HepG2 (cell line): Measurements from ENCODE around the gene NHERF2.

Experiments used
- AGO1 ChIP-seq: fragments of 200-400 bp; formaldehyde crosslinking; IDR thresholded peaks from 2 replicates; pipeline ENCODE4 v1.6.1; 2017; ENCODE audit warnings: mild to moderate bottlenecking, low read depth, low read length, moderate library complexity; ENCODE audit not compliant: poor library complexity, severe bottlenecking
- FOXA1 ChIP-seq, 2 experiments: fragments of 450-650 bp in 1 of 2; sonication (generic) in 1 of 2; formaldehyde crosslinking in 1 of 2; IDR thresholded peaks; 2 replicates each; pipeline versions ENCODE4 v1.4.0 to v1.6.1; 2016 to 2020; ENCODE audit warnings: missing genetic modification reagents in 1 of 2
- GTF2F1 ChIP-seq: fragments of 150-350 bp; IDR thresholded peaks from 2 replicates; pipeline ENCODE4 v1.6.1; 2014; ENCODE audit warnings: low read length
- HMGA1 ChIP-seq: sonication (generic); formaldehyde crosslinking; conservative IDR thresholded peaks from 2 replicates; pipeline ENCODE4 v1.4.0; 2020; ENCODE audit warnings: missing genetic modification reagents
- POLR2AphosphoS5 ChIP-seq: IDR thresholded peaks from 2 replicates; pipeline ENCODE4 v1.6.1; 2012; ENCODE audit warnings: low read depth, low read length
- SALL2 ChIP-seq: sonication (generic); formaldehyde crosslinking; IDR thresholded peaks from 2 replicates; pipeline ENCODE4 v1.8.1; 2023; ENCODE audit warnings: mild to moderate bottlenecking, missing genetic modification reagents, inconsistent platforms
- SAP130 ChIP-seq: IDR thresholded peaks from 2 replicates; pipeline ENCODE4 v1.6.1; 2016; ENCODE audit warnings: low read depth
- STAG1 ChIP-seq: sonication (generic); formaldehyde crosslinking; IDR thresholded peaks from 2 replicates; pipeline ENCODE4 v1.4.0; 2020; ENCODE audit warnings: missing genetic modification reagents
- SUZ12 ChIP-seq: fragments of 150-350 bp; IDR thresholded peaks from 2 replicates; pipeline ENCODE4 v1.6.1; 2014; ENCODE audit warnings: low read depth, low read length
- ZNF3 ChIP-seq: IDR thresholded peaks from 2 replicates; pipeline ENCODE4 v1.7.0; 2017; ENCODE audit warnings: inconsistent platforms
- ZNF431 ChIP-seq: sonication (generic); formaldehyde crosslinking; IDR thresholded peaks from 2 replicates; pipeline ENCODE4 v1.9.0; 2022; ENCODE audit warnings: missing genetic modification reagents, low read depth, mild to moderate bottlenecking, borderline replicate concordance
- TF ChIP-seq, protein P1 (sequence below): sonication (generic); formaldehyde crosslinking; conservative IDR thresholded peaks from 2 replicates; pipeline ENCODE4 v1.8.1; 2023; ENCODE audit warnings: missing genetic modification reagents
- TF ChIP-seq, protein P2 (sequence below), 2 experiments: sonication (generic) in 1 of 2; formaldehyde crosslinking in 1 of 2; IDR thresholded peaks; 2 replicates each; pipeline versions ENCODE4 v1.5.1 to v1.6.1; 2011 to 2020; ENCODE audit warnings: borderline replicate concordance in 1 of 2, low read depth in 1 of 2, low read length in 1 of 2, mild to moderate bottlenecking in 1 of 2, missing genetic modification reagents in 1 of 2, moderate library complexity in 1 of 2
- TF ChIP-seq, protein P3 (sequence below): sonication (generic); formaldehyde crosslinking; IDR thresholded peaks from 2 replicates; pipeline ENCODE4 v1.5.0; 2020; ENCODE audit warnings: mild to moderate bottlenecking, missing genetic modification reagents, moderate library complexity

- no peak for TF ChIP-seq SAP130 (CRISPR knock-in tag)
- TF ChIP-seq SALL2 (CRISPR knock-in tag), result no peak
- no peak for TF ChIP-seq SUZ12
- TF ChIP-seq, protein P1, sequence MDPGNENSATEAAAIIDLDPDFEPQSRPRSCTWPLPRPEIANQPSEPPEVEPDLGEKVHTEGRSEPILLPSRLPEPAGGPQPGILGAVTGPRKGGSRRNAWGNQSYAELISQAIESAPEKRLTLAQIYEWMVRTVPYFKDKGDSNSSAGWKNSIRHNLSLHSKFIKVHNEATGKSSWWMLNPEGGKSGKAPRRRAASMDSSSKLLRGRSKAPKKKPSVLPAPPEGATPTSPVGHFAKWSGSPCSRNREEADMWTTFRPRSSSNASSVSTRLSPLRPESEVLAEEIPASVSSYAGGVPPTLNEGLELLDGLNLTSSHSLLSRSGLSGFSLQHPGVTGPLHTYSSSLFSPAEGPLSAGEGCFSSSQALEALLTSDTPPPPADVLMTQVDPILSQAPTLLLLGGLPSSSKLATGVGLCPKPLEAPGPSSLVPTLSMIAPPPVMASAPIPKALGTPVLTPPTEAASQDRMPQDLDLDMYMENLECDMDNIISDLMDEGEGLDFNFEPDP (CRISPR knock-in tag), result no peak
- no peak for TF ChIP-seq GTF2F1
- TF ChIP-seq, protein P2, sequence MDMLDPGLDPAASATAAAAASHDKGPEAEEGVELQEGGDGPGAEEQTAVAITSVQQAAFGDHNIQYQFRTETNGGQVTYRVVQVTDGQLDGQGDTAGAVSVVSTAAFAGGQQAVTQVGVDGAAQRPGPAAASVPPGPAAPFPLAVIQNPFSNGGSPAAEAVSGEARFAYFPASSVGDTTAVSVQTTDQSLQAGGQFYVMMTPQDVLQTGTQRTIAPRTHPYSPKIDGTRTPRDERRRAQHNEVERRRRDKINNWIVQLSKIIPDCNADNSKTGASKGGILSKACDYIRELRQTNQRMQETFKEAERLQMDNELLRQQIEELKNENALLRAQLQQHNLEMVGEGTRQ (IDR thresholded peaks at IDR 0.05; ENCODE audit: low read depth, low read length), result no peak
- TF ChIP-seq, protein P2 (CRISPR knock-in tag; IDR thresholded peaks at IDR 0.05; ENCODE audit: borderline replicate concordance), result no peak
- TF ChIP-seq ZNF3 (CRISPR knock-in tag), result no peak
- no peak for TF ChIP-seq STAG1 (CRISPR knock-in tag)
- no peak for TF ChIP-seq AGO1
- no peak for TF ChIP-seq ZNF431 (CRISPR knock-in tag)
- no peak for TF ChIP-seq HMGA1 (CRISPR knock-in tag)
- no peak for TF ChIP-seq POLR2AphosphoS5
- TF ChIP-seq, protein P3, sequence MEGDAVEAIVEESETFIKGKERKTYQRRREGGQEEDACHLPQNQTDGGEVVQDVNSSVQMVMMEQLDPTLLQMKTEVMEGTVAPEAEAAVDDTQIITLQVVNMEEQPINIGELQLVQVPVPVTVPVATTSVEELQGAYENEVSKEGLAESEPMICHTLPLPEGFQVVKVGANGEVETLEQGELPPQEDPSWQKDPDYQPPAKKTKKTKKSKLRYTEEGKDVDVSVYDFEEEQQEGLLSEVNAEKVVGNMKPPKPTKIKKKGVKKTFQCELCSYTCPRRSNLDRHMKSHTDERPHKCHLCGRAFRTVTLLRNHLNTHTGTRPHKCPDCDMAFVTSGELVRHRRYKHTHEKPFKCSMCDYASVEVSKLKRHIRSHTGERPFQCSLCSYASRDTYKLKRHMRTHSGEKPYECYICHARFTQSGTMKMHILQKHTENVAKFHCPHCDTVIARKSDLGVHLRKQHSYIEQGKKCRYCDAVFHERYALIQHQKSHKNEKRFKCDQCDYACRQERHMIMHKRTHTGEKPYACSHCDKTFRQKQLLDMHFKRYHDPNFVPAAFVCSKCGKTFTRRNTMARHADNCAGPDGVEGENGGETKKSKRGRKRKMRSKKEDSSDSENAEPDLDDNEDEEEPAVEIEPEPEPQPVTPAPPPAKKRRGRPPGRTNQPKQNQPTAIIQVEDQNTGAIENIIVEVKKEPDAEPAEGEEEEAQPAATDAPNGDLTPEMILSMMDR (CRISPR knock-in tag), result no peak
- TF ChIP-seq FOXA1 (IDR thresholded peaks at IDR 0.05), result no peak
- no peak for TF ChIP-seq FOXA1 (CRISPR knock-in tag; IDR thresholded peaks at IDR 0.05)
These were observed 21.7 kb upstream of the NHERF2 start for GRCh38 chr16:2004795-2005517.
